ENCODE results near the gene SNX18.

The SNX18 gene

GRCh38 chr5:54545796-54546195 lies 28.2 kb downstream of the SNX18 start:
- no peak for DNase-seq

- DNase-seq: no peak
Observed at GRCh38 chr5:54547711-54548250, 30.2 kb downstream of the SNX18 start.

- no peak for DNase-seq
Observed at GRCh38 chr5:54548565-54548964, 31.0 kb downstream of the SNX18 start.

GRCh38 chr5:54551292-54551691 lies 33.7 kb downstream of the SNX18 start:
- no peak for DNase-seq

GRCh38 chr5:54551926-54552325 lies 34.4 kb downstream of the SNX18 start:
- no peak for DNase-seq

GRCh38 chr5:54552446-54552845 lies 34.9 kb downstream of the SNX18 start:
- DNase-seq: no peak

- DNase-seq: no peak
Observed at GRCh38 chr5:54553659-54554207, 36.2 kb downstream of the SNX18 start.

- no peak for DNase-seq
Observed at GRCh38 chr5:54556141-54556540, 38.6 kb downstream of the SNX18 start.

- DNase-seq: no peak
Observed at GRCh38 chr5:54558362-54558761, 40.8 kb downstream of the SNX18 start.

GRCh38 chr5:54561651-54562050 lies 44.1 kb downstream of the SNX18 start:
- no peak for DNase-seq

- no peak for DNase-seq
Observed at GRCh38 chr5:54563083-54563761, 45.7 kb downstream of the SNX18 start.

- DNase-seq: no peak
Observed at GRCh38 chr5:54567996-54568395, 50.4 kb downstream of the SNX18 start.

- no peak for DNase-seq
Observed at GRCh38 chr5:54570916-54571315, 53.4 kb downstream of the SNX18 start.

- no peak for DNase-seq
Observed at GRCh38 chr5:54571462-54571861, 53.9 kb downstream of the SNX18 start.

- DNase-seq: no peak
Observed at GRCh38 chr5:54573812-54574489, 56.4 kb downstream of the SNX18 start.

- no peak for DNase-seq
Observed at GRCh38 chr5:54577528-54577927, 60.0 kb downstream of the SNX18 start.

GRCh38 chr5:54577937-54578653 lies 60.5 kb downstream of the SNX18 start:
- DNase-seq: no peak

GRCh38 chr5:54579591-54580295 lies 62.2 kb downstream of the SNX18 start:
- no peak for DNase-seq

GRCh38 chr5:54580997-54581811 lies 63.6 kb downstream of the SNX18 start:
- DNase-seq: no peak

- no peak for DNase-seq
Observed at GRCh38 chr5:54581831-54582548, 64.4 kb downstream of the SNX18 start.

- no peak for DNase-seq
Observed at GRCh38 chr5:54586336-54586735, 68.8 kb downstream of the SNX18 start.

Data from activated CD4-positive, alpha-beta T cell treated with anti-CD3 and anti-CD28 coated beads, Interleukin-2, amount 50 U/mL, for 4 hours (primary cell).